Cardiac fibroblast (primary cell): Measurements from ENCODE around the gene PTPN21.

Experiments used
- DNase-seq, 2 donors: peaks; one replicate each; pipeline versions ENCODE4 v3.0.0 to v3.0.0-alpha.2; 2010; ENCODE audit warnings: low read depth in 2 of 2
- H3K4me3 ChIP-seq, 2 donors: replicated peaks in 1 of 2; 1 replicate in 1 of 2; 2 replicates in 1 of 2; pipeline ENCODE4 v1.5.1; 2011; ENCODE audit warnings: low read depth in 2 of 2, low read length in 2 of 2, mild to moderate bottlenecking in 2 of 2, moderate library complexity in 1 of 2
- CTCF ChIP-seq: IDR thresholded peaks from one replicate; pipeline ENCODE4 v1.5.1; 2011; ENCODE audit warnings: low read depth, mild to moderate bottlenecking, low read length, inconsistent platforms

Gene PTPN21

GRCh38 chr14:88488081-88488480, 66.7 kb downstream of the PTPN21 start:
- DNase-seq = no peak
- H3K4me3 ChIP-seq = no peak overlapping the region
- no peak for TF ChIP-seq CTCF

DNA sequence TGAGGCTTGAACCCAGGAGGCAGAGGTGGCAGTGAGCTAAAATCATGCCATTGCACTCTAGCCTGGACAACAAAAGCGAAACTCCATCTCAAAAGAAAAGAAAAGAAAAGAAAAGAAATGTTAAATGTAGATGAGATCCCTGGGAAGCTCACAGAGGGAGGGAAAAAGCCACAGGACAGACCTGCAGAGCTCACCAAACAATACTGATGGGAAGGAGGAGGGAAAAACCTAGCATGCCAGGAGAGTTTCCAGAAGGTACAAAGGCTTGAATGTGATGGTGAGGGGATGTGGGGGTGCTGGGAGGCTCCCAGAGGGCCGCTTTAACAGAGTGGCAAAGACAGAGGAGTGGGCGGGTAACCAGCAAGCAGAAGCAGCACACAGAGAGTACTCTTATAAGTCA, 72.3 kb downstream of the PTPN21 start:
- H3K4me3 ChIP-seq = no peak overlapping the region
- TF ChIP-seq CTCF = no peak
- no peak for DNase-seq

DNA sequence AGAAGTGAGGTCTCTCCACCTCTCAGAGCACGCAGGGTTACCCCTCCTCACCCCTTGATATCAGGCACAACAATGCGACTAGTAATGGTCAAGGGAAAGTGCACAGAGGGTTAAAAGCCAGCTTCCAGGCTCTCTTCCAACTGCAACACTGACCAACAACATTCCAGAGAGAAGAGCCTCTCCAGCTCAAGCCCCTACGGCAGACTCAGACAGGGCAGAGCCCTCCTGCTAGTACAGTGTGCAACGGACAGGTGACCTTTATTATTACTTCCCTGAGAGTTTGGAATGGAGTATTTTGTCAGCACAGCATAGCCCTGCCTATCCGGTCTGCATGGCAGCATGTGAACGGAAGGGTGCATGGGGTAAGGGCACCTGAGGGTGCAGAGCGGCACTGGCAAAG, 73.0 kb downstream of the PTPN21 start:
- DNase-seq = no peak
- no peak for TF ChIP-seq CTCF
- H3K4me3 ChIP-seq = no peak overlapping the region

- no peak for DNase-seq
- no peak overlapping the region for H3K4me3 ChIP-seq
- no peak for TF ChIP-seq CTCF
These were observed 73.7 kb downstream of the PTPN21 start for GRCh38 chr14:88481059-88481458.

GRCh38 chr14:88479574-88479987, 75.2 kb downstream of the PTPN21 start:
- TF ChIP-seq CTCF = no peak
- no peak for DNase-seq
- no peak overlapping the region for H3K4me3 ChIP-seq

GRCh38 chr14:88478931-88479330, 75.9 kb downstream of the PTPN21 start:
- TF ChIP-seq CTCF = no peak
- H3K4me3 ChIP-seq = no peak overlapping the region
- DNase-seq = no peak

- no peak overlapping the region for H3K4me3 ChIP-seq
- peak in 1 of 2 donors; percentile 37 for DNase-seq
- TF ChIP-seq CTCF = no peak
These were observed 77.1 kb downstream of the PTPN21 start for GRCh38 chr14:88477513-88478250.
